IMR-90 (cell line): ENCODE measurements around the gene MAN1C1.

Experiments
- BHLHE40 ChIP-seq: fragments of 150-350 bp; IDR thresholded peaks from 2 replicates; pipeline ENCODE4 v1.6.1; 2016; ENCODE audit warnings: mild to moderate bottlenecking, low read depth, low read length
- CTCF ChIP-seq: conservative IDR thresholded peaks from 2 replicates; pipeline ENCODE4 v1.5.1; 2012; ENCODE audit warnings: mild to moderate bottlenecking, low read depth, low read length, improper control_type of control experiment
- ELK1 ChIP-seq: fragments of 150-350 bp; IDR thresholded peaks from 2 replicates; pipeline ENCODE4 v1.6.1; 2016; ENCODE audit warnings: low read depth, mild to moderate bottlenecking, low read length, moderate library complexity, borderline replicate concordance
- FOS ChIP-seq: fragments of 150-350 bp; IDR thresholded peaks from 2 replicates; pipeline ENCODE4 v1.6.1; 2016; ENCODE audit warnings: low read depth, low read length
- MAFK ChIP-seq: IDR thresholded peaks from 2 replicates; pipeline ENCODE4 v1.6.1; 2012; ENCODE audit warnings: low read depth, low read length, improper control_type of control experiment
- MXI1 ChIP-seq: IDR thresholded peaks from 2 replicates; pipeline ENCODE4 v1.6.1; 2012; ENCODE audit warnings: low read depth, mild to moderate bottlenecking, low read length, moderate library complexity, borderline replicate concordance
- NFE2L2 ChIP-seq: fragments of 150-350 bp; IDR thresholded peaks from 2 replicates; pipeline ENCODE4 v1.6.1; 2016; ENCODE audit warnings: low read depth, mild to moderate bottlenecking, low read length
- POLR2A ChIP-seq: IDR thresholded peaks from 2 replicates; pipeline ENCODE4 v1.6.1; 2012; ENCODE audit warnings: mild to moderate bottlenecking, low read depth, low read length
- RAD21 ChIP-seq: IDR thresholded peaks from 2 replicates; pipeline ENCODE4 v1.6.1; 2012; ENCODE audit warnings: low read length, improper control_type of control experiment
- RCOR1 ChIP-seq: IDR thresholded peaks from 2 replicates; pipeline ENCODE4 v1.6.1; 2012; ENCODE audit warnings: mild to moderate bottlenecking, low read length, improper control_type of control experiment; ENCODE audit not compliant: insufficient replicate concordance
- RFX5 ChIP-seq: IDR thresholded peaks from 2 replicates; pipeline ENCODE4 v1.8.0; 2012; ENCODE audit warnings: low read depth, mild to moderate bottlenecking, low read length, moderate library complexity
- SMC3 ChIP-seq: fragments of 150-350 bp; IDR thresholded peaks from 2 replicates; pipeline ENCODE4 v1.6.1; 2016; ENCODE audit warnings: low read depth, mild to moderate bottlenecking, antibody characterized with exemption, low read length, moderate library complexity
- USF2 ChIP-seq: fragments of 150-350 bp; IDR thresholded peaks from 2 replicates; pipeline ENCODE4 v1.6.1; 2017; ENCODE audit warnings: mild to moderate bottlenecking, antibody characterized with exemption, low read length, low read depth

GRCh38 chr1:25689686-25690381 lies 73.2 kb downstream of the MAN1C1 start:
- TF ChIP-seq CTCF, result no peak
- TF ChIP-seq POLR2A, result no peak
- TF ChIP-seq RFX5, result no peak
- no peak for TF ChIP-seq SMC3
- TF ChIP-seq RAD21, result no peak
- no peak for TF ChIP-seq USF2
- TF ChIP-seq RCOR1, result no peak
- no peak for TF ChIP-seq BHLHE40
- no peak for TF ChIP-seq MXI1
- no peak for TF ChIP-seq ELK1
- no peak for TF ChIP-seq MAFK
- no peak for TF ChIP-seq FOS
- TF ChIP-seq NFE2L2, result no peak
